Heart left ventricle (tissue), 13 donors: ENCODE measurements around the gene TBL1XR1.

ENCODE experiments used
- CTCF ChIP-seq, 12 donors: fragments of 200-600 bp; sonication (generic) in 4 of 12; IDR thresholded peaks; one replicate each; pipeline versions ENCODE4 v1.5.0 to v1.8.0; 2018 to 2022; ENCODE audit warnings: antibody characterized with exemption in 12 of 12, mild to moderate bottlenecking in 5 of 12
- POLR2A ChIP-seq, 2 donors: fragments of 450-650 bp; IDR thresholded peaks; one replicate each; pipeline ENCODE4 v1.6.1; 2017; ENCODE audit warnings: antibody characterized with exemption in 2 of 2, mild to moderate bottlenecking in 2 of 2, moderate library complexity in 2 of 2
- donor health status: ischemic (EF 13 %, LVEDD 7.1; RV severe dilation, severe dysfunction).
- donor health status: DM: no; HTN: yes; CAD: no.
- donor health status: DM: no; HTN: no; CAD: no.
- donor health status: ischemic (EF 25% LVEDD 6.9; RV normal size, moderate dysfunction).
- donor health status: ischemic (EF 25% LVEDD 5.7; RV mildly dilated, moderate dysfunction).
- donor health status: ischemic (EF 35%, LVEDD 5.7; RV mildly dilated, moderate dysfunction).
- donor health status: nonischemic (EF 11% LVEDD 7.7; RV severe dilation, severe dysfunction).
- donor health status: DM: yes; HTN: yes; CAD: no.
- donor health status: PGD.
- donor health status: ischemic (EF 29% LVEDD 5.4; RV normal size, mild dysfunction).
- donor health status: nonischemic (EF 23%, LVEDD 6.1; RV moderate dilation, normal function).

GRCh38 chr3:177098551-177098950 lies 98.7 kb downstream of the TBL1XR1 start:
- TF ChIP-seq POLR2A (IDR thresholded peaks at IDR 0.05) (no peak), CTCF (IDR thresholded peaks at IDR 0.05) (no peak)
